Astrocyte (in vitro differentiated cells and primary cell): ENCODE results near the gene KIF21B. TPM values are rescaled to one million over a fixed set of nuclear protein-coding genes. Genes with fewer than 3 reads are reported as not detected.

Experiments
- DNase-seq: peaks from one replicate; pipeline ENCODE4 v3.0.0-alpha.2; 2010; ENCODE audit warnings: low read depth
- FAIRE-seq: peaks from 2 replicates; lab custom pipeline; 2011; peaks lifted over from hg19 to GRCh38; lab: Jason Lieb, UNC
- H2AFZ ChIP-seq: 2 replicates; pipeline ENCODE4 v1.6.0; 2012; ENCODE audit warnings: low read depth, low read length, inconsistent platforms
- H3K27ac ChIP-seq: 2 replicates; pipeline ENCODE4 v1.5.1; 2011; ENCODE audit warnings: low read depth, low read length, inconsistent platforms
- H3K27me3 ChIP-seq: 2 replicates; pipeline ENCODE4 v1.6.0; 2011; ENCODE audit warnings: low read length, inconsistent platforms; ENCODE audit not compliant: insufficient read depth
- H3K36me3 ChIP-seq: 2 replicates; pipeline ENCODE4 v1.5.1; 2011; ENCODE audit warnings: low read length, inconsistent platforms; ENCODE audit not compliant: insufficient read depth
- H3K4me1 ChIP-seq: 2 replicates; pipeline ENCODE4 v1.5.1; 2011; ENCODE audit warnings: low read length, inconsistent platforms; ENCODE audit not compliant: insufficient read depth
- H3K4me2 ChIP-seq: 2 replicates; pipeline ENCODE4 v1.6.0; 2012; ENCODE audit warnings: low read length, inconsistent platforms
- H3K4me3 ChIP-seq: 2 replicates; pipeline ENCODE4 v1.5.1; 2011; ENCODE audit warnings: low read depth, mild to moderate bottlenecking, low read length, inconsistent platforms; ENCODE audit not compliant: insufficient read depth
- H3K79me2 ChIP-seq: 2 replicates; pipeline ENCODE4 v1.6.0; 2012; ENCODE audit warnings: mild to moderate bottlenecking, low read length, inconsistent platforms; ENCODE audit not compliant: insufficient read depth
- H3K9ac ChIP-seq: 2 replicates; pipeline ENCODE4 v1.6.0; 2012; ENCODE audit warnings: mild to moderate bottlenecking, low read length, inconsistent platforms
- H3K9me3 ChIP-seq: 2 replicates; pipeline ENCODE4 v1.5.1; 2012; ENCODE audit warnings: low read depth, mild to moderate bottlenecking, low read length, inconsistent platforms; ENCODE audit not compliant: insufficient read depth
- H4K20me1 ChIP-seq: 2 replicates; pipeline ENCODE4 v1.6.0; 2012; ENCODE audit warnings: low read length, inconsistent platforms; ENCODE audit not compliant: insufficient read depth
- H3K27ac Mint-ChIP-seq: one replicate; pipeline ENCODE4 v1.8.0; 2021; ENCODE audit warnings: mild to moderate bottlenecking, mixed read lengths; ENCODE audit not compliant: unreplicated experiment
- H3K27me3 Mint-ChIP-seq: one replicate; pipeline ENCODE4 v1.8.0; 2021; ENCODE audit warnings: low read depth, mixed read lengths; ENCODE audit not compliant: unreplicated experiment
- H3K36me3 Mint-ChIP-seq: one replicate; pipeline ENCODE4 v1.8.0; 2021; ENCODE audit warnings: low read depth, mixed read lengths; ENCODE audit not compliant: unreplicated experiment
- H3K4me1 Mint-ChIP-seq: one replicate; pipeline ENCODE4 v1.8.0; 2021; ENCODE audit warnings: low read depth, mixed read lengths; ENCODE audit not compliant: unreplicated experiment
- H3K4me3 Mint-ChIP-seq: one replicate; pipeline ENCODE4 v1.8.0; 2021; ENCODE audit warnings: mild to moderate bottlenecking, moderate library complexity, mixed read lengths; ENCODE audit not compliant: unreplicated experiment
- H3K9me3 Mint-ChIP-seq: one replicate; pipeline ENCODE4 v1.8.0; 2021; ENCODE audit warnings: mild to moderate bottlenecking, mixed read lengths; ENCODE audit not compliant: unreplicated experiment
- CTCF ChIP-seq: IDR thresholded peaks from 2 replicates; pipeline ENCODE4 v1.5.1; 2011; ENCODE audit warnings: low read depth, mild to moderate bottlenecking, inconsistent platforms, low read length, moderate library complexity; ENCODE audit not compliant: insufficient read depth
- EZH2 ChIP-seq: IDR thresholded peaks from 2 replicates; pipeline ENCODE4 v1.6.1; 2012; ENCODE audit warnings: mild to moderate bottlenecking, low read length, inconsistent platforms; ENCODE audit not compliant: insufficient read depth
- total RNA-seq: library from RNA; stranded (reverse); gene quantifications from 2 replicates; pipeline ENCODE4 v1.2.1, GENCODE V29; 2021

KIF21B gene
- total RNA-seq, 1 donor from 2014 or later: 4.7 TPM

GRCh38 chr1:200973937-200974657, 49.4 kb downstream of the KIF21B start:
- TF ChIP-seq CTCF (no peak), EZH2 (no peak)
- no peaks in the 10 kb centered on the region for H4K20me1 ChIP-seq
- FAIRE-seq (no peak), DNase-seq (no peak)
- Mint-ChIP-seq H3K4me1 (no peaks in the 10 kb centered on the region), H3K27ac (no peak overlapping the region), H3K27me3 (peaks cover 4% of the 10 kb centered on the region), H3K36me3 (peaks cover 3% of the 10 kb centered on the region), H3K4me3 (no peak overlapping the region), H3K9me3 (no peaks in the 10 kb centered on the region)
- no peaks in the 10 kb centered on the region for H3K4me1 ChIP-seq
- H3K27me3 ChIP-seq: no peaks in the 10 kb centered on the region
- H3K4me2 ChIP-seq: no peak overlapping the region
- H3K79me2 ChIP-seq: no peaks in the 10 kb centered on the region
- no peaks in the 10 kb centered on the region for H3K36me3 ChIP-seq
- H2AFZ ChIP-seq: no peak overlapping the region
- no peak overlapping the region for H3K9ac ChIP-seq
- no peak overlapping the region for H3K27ac ChIP-seq
- no peaks in the 10 kb centered on the region for H3K9me3 ChIP-seq
- H3K4me3 ChIP-seq: no peak overlapping the region

- H3K9me3 Mint-ChIP-seq: no peaks in the 10 kb centered on the region
- Histone ChIP-seq H3K4me1 (no peaks in the 10 kb centered on the region), H2AFZ (no peak overlapping the region), H3K9me3 (no peaks in the 10 kb centered on the region), H3K4me3 (no peak overlapping the region), H3K36me3 (no peaks in the 10 kb centered on the region), H3K4me2 (no peak overlapping the region), H3K9ac (no peak overlapping the region), H3K27me3 (no peaks in the 10 kb centered on the region), H4K20me1 (no peaks in the 10 kb centered on the region), H3K79me2 (no peaks in the 10 kb centered on the region), H3K27ac (no peak overlapping the region)
- peaks cover 4% of the 10 kb centered on the region for H3K27me3 Mint-ChIP-seq
- TF ChIP-seq CTCF (no peak), EZH2 (no peak)
- peaks cover 1% of the 10 kb centered on the region for H3K36me3 Mint-ChIP-seq
- no peak overlapping the region for H3K27ac Mint-ChIP-seq
- no peak overlapping the region for H3K4me3 Mint-ChIP-seq
- no peak for FAIRE-seq
- no peaks in the 10 kb centered on the region for H3K4me1 Mint-ChIP-seq
- no peak for DNase-seq
Measured at GRCh38 chr1:200972985-200973742, 50.4 kb downstream of the KIF21B start.
